GM12878 (cell line): ENCODE data around the gene PLXND1. TPM values are rescaled to one million over a fixed set of nuclear protein-coding genes. Genes with fewer than 3 reads are reported as not detected.

ENCODE experiments used
- ATAC-seq: fragments of 200-7000 bp; cut with Tn5 transposase; 3 replicates; pipeline ENCODE4 v1.9.1; 2020; ENCODE audit warnings: mild to moderate bottlenecking, moderate library complexity
- BruUV-seq: library from RNA; stranded (reverse); fragments of 400-500 nt; replicated peaks from 2 replicates; lab custom pipeline; 2021; lab: Mats Ljungman, UMichigan
- CTCF ChIA-PET: fragments of 300-600 bp; sonication (Branson Sonifier 250); formaldehyde crosslinking; extraction: SDS; loops from one replicate; lab custom pipeline; 2021; ENCODE audit warnings: inconsistent platforms; lab: Yijun Ruan, JAX
- POLR2A ChIA-PET: fragments of 350-600 bp; formaldehyde crosslinking; extraction: SDS; loops from one replicate; lab custom pipeline; 2021; ENCODE audit warnings: inconsistent platforms; lab: Charles Lee
- RAD21 ChIA-PET: fragments of 300-600 bp; sonication (Branson Sonifier 250); formaldehyde crosslinking; loops from one replicate; lab custom pipeline; 2023; ENCODE audit warnings: antibody characterized with exemption; ENCODE audit not compliant: unreplicated experiment; lab: Charles Lee
- SMC1A ChIA-PET: fragments of 300-600 bp; sonication (Branson Sonifier 250); formaldehyde crosslinking; loops from one replicate; lab custom pipeline; 2023; ENCODE audit not compliant: unreplicated experiment, uncharacterized antibody; lab: Charles Lee
- DNase-seq: peaks from one replicate; pipeline ENCODE4 v3.0.0-alpha.2; 2011; ENCODE audit warnings: low read depth, low spot score
- FAIRE-seq: peaks from 3 replicates; lab custom pipeline; 2011; peaks lifted over from hg19 to GRCh38; lab: Jason Lieb, UNC
- H2AFZ ChIP-seq: 2 replicates; pipeline ENCODE4 v1.6.0; 2011; ENCODE audit warnings: low read depth, low read length, control low read depth; ENCODE audit not compliant: control insufficient read depth
- H3K27ac ChIP-seq: 2 replicates; pipeline ENCODE4 v1.5.1; 2011; ENCODE audit warnings: control low read depth; ENCODE audit not compliant: control insufficient read depth, insufficient read depth
- H3K27me3 ChIP-seq, 2 experiments: replicated peaks in 1 of 2; 2 replicates each; pipeline versions ENCODE4 v1.6.0 to v1.6.1; 2011; ENCODE audit warnings: low read length in 1 of 2; ENCODE audit not compliant: control insufficient read depth in 2 of 2, insufficient read depth in 2 of 2
- H3K36me3 ChIP-seq, 2 experiments: 2 replicates each; pipeline ENCODE4 v1.5.1; 2011; ENCODE audit warnings: low read length in 1 of 2; ENCODE audit not compliant: control insufficient read depth in 2 of 2, insufficient read depth in 2 of 2
- H3K4me1 ChIP-seq: 2 replicates; pipeline ENCODE4 v1.6.1; 2011; ENCODE audit warnings: mild to moderate bottlenecking, low read length, moderate library complexity, mixed read lengths; ENCODE audit not compliant: control insufficient read depth, insufficient read depth
- H3K4me2 ChIP-seq: 2 replicates; pipeline ENCODE4 v1.6.0; 2011; ENCODE audit warnings: control low read depth; ENCODE audit not compliant: control insufficient read depth, insufficient read depth
- H3K4me3 ChIP-seq: fragments of 200-600 bp; sonication (generic); 2 replicates; pipeline ENCODE4 v1.5.1; 2016
- H3K79me2 ChIP-seq: 2 replicates; pipeline ENCODE4 v1.6.0; 2011; ENCODE audit warnings: low read length; ENCODE audit not compliant: control insufficient read depth, insufficient read depth
- H3K9ac ChIP-seq: 2 replicates; pipeline ENCODE4 v1.8.0; 2011; ENCODE audit warnings: low read length, control low read depth, mixed read lengths; ENCODE audit not compliant: control insufficient read depth, insufficient read depth
- H3K9me3 ChIP-seq: replicated peaks from 3 replicates; pipeline ENCODE4 v1.5.1; 2011; ENCODE audit warnings: mild to moderate bottlenecking, low read length; ENCODE audit not compliant: control insufficient read depth, insufficient read depth
- H4K20me1 ChIP-seq: 2 replicates; pipeline ENCODE4 v1.6.0; 2011; ENCODE audit not compliant: control insufficient read depth, insufficient read depth
- BMI1 ChIP-seq: fragments of 450-650 bp; IDR thresholded peaks from 2 replicates; pipeline ENCODE4 v1.6.1; 2016; ENCODE audit warnings: mild to moderate bottlenecking, moderate library complexity, borderline replicate concordance
- DPF2 ChIP-seq: fragments of 450-650 bp; IDR thresholded peaks from 2 replicates; pipeline ENCODE4 v1.6.1; 2017; ENCODE audit warnings: mild to moderate bottlenecking
- ETV6 ChIP-seq, 2 experiments: fragments of 450-650 bp in 1 of 2; IDR thresholded peaks in 1 of 2; conservative IDR thresholded peaks in 1 of 2; 2 replicates each; pipeline ENCODE4 v1.6.1; 2014; ENCODE audit warnings: antibody characterized with exemption in 1 of 2, borderline replicate concordance in 1 of 2, low read depth in 1 of 2, mild to moderate bottlenecking in 1 of 2, moderate library complexity in 1 of 2
- MYB ChIP-seq: fragments of 150-350 bp; IDR thresholded peaks from 2 replicates; pipeline ENCODE4 v1.6.1; 2014; ENCODE audit warnings: mild to moderate bottlenecking, low read depth, low read length, borderline replicate concordance
- NFIC ChIP-seq: IDR thresholded peaks from 2 replicates; pipeline ENCODE4 v1.6.1; 2012; ENCODE audit warnings: low read depth, mild to moderate bottlenecking, inconsistent platforms, low read length, moderate library complexity
- REST ChIP-seq: IDR thresholded peaks from 2 replicates; pipeline ENCODE4 v1.6.1; 2012; ENCODE audit warnings: mild to moderate bottlenecking, low read depth, low read length
- ZBTB11 ChIP-seq: fragments of 450-650 bp; formaldehyde crosslinking; IDR thresholded peaks from 2 replicates; pipeline ENCODE4 v1.5.0; 2022; ENCODE audit warnings: mild to moderate bottlenecking, missing genetic modification characterization
- whole genome bisulfite sequencing: methylation state at CpG from one replicate; pipeline ENCODE4 v1.1.6; 2016; ENCODE audit warnings: low lambda C conversion rate; ENCODE audit not compliant: insufficient replicate concordance, insufficient coverage; ENCODE audit errors: missing lambda C conversion rate; 5-methylcytosine and 5-hydroxymethylcytosine counted together
- in situ Hi-C: fragments of 300-500 bp; cut with MboI; formaldehyde crosslinking; loops from 9 replicates; pipeline ENCODE4 v1.14.3; 2018; ENCODE audit warnings: mixed read lengths
- intact Hi-C: fragments of 100-400 bp; cut with micrococcal nuclease; formaldehyde crosslinking; loops from one replicate; pipeline ENCODE4 v1.14.2; 2022; ENCODE audit not compliant: unreplicated experiment
- polyA plus RNA-seq, 11 experiments: library from polyadenylated mRNA; depleted of rRNA in 4 of 11; unstranded in 6 of 11; stranded (reverse) in 5 of 11; fragments of >200 nt; fragmentation: Nextera tagmentation in 4 of 11; fragmentation: Illumina TruSeq in 1 of 11; extraction: Ambion mirVana in 4 of 11; extraction: Trizol in 1 of 11; gene quantifications; 1 replicate in 1 of 11; 2 replicates in 10 of 11; pipeline versions ENCODE4 v1.2.1 to v1.2.3, GENCODE V29; 2011 to 2016; ENCODE audit warnings: inconsistent platforms in 2 of 11, missing spikeins in 2 of 11, low read depth in 1 of 11
- total RNA-seq, 4 experiments: library from RNA; depleted of rRNA in 3 of 4; stranded (reverse); fragments of >200 nt in 3 of 4; fragmentation: Illumina TruSeq in 1 of 4; extraction: Trizol in 1 of 4; gene quantifications; 2 replicates each; pipeline versions ENCODE4 v1.2.1 to v1.2.3, GENCODE V29; 2013 to 2021

The PLXND1 gene
- total and polyA plus RNA-seq, 10 of the 15 experiments (the other 5 are each of a cell fraction or from before 2014, with no cell fraction given): 0.01 to 2.3 (median 0.72) TPM; not detected in 7

GRCh38 chr3:129598484-129598883 is 8.0 kb downstream of the PLXND1 start:
- Histone ChIP-seq H3K79me2 (no peaks in the 10 kb centered on the region), H3K36me3 (no peaks in the 10 kb centered on the region), H4K20me1 (no peaks in the 10 kb centered on the region), H3K27ac (no peak overlapping the region), H3K9me3 (no peaks in the 10 kb centered on the region), H2AFZ (no peak overlapping the region), H3K9ac (no peak overlapping the region), H3K27me3 (peaks cover 0 to 4% of the 10 kb centered on the region in 2 experiments; a peak in 3 of 4 replicates)
- FAIRE-seq: no peak
- in situ Hi-C loops (no loop called here), intact Hi-C loops (no loop called here)
- 54% methylated on average over 11 of the region's 11 CpGs for WGBS
- ATAC-seq: no peak
- POLR2A ChIA-PET: no interaction called here
- no TSS peak for BruUV-seq
- TF ChIP-seq ETV6 (conservative IDR thresholded peaks at IDR 0.05 in 1 of 2, IDR thresholded peaks at IDR 0.05 in 1 of 2; ENCODE audit: borderline replicate concordance in 1 of 2, low read depth in 1 of 2): no peak
- TF ChIP-seq, all 136 proteins: peak for 0
- Histone ChIP-seq H3K4me1 (peaks cover 4% of the 10 kb centered on the region), H3K4me2 (no peak overlapping the region), H3K4me3 (no peak overlapping the region)
- ChIA-PET SMC1A (no interaction called here), CTCF (interaction anchor here (0.7 to 1.4 kb wide), 2 partner anchors 41 to 215 kb away, joined by 3 read pairs; no protein-coding TSS in a partner anchor), RAD21 (no interaction called here)
- DNase-seq: no peak

- H3K79me2 ChIP-seq: no peaks in the 10 kb centered on the region
- no peaks in the 10 kb centered on the region for H3K36me3 ChIP-seq
- no peaks in the 10 kb centered on the region for H4K20me1 ChIP-seq
- peaks cover 4% of the 10 kb centered on the region for H3K4me1 ChIP-seq
- peaks cover 0 to 4% of the 10 kb centered on the region in 2 experiments; a peak in 3 of 4 replicates for H3K27me3 ChIP-seq
- intact Hi-C loops: no loop called here
- in situ Hi-C loops: no loop called here
- FAIRE-seq (no peak), DNase-seq (no peak), ATAC-seq (no peak)
- no peak overlapping the region for H2AFZ ChIP-seq
- ChIA-PET POLR2A (no interaction called here), RAD21 (no interaction called here), SMC1A (no interaction called here), CTCF (interaction anchor here (0.7 to 1.4 kb wide), 2 partner anchors 40 to 215 kb away, joined by 3 read pairs; no protein-coding TSS in a partner anchor)
- H3K4me3 ChIP-seq: no peak overlapping the region
- no TSS peak for BruUV-seq
- H3K9ac ChIP-seq: no peak overlapping the region
- no peaks in the 10 kb centered on the region for H3K9me3 ChIP-seq
- H3K4me2 ChIP-seq: no peak overlapping the region
- no peak overlapping the region for H3K27ac ChIP-seq
- 38% methylated on average over 5 of the region's 5 CpGs for WGBS
- TF ChIP-seq DPF2 (no peak), ZBTB11 (CRISPR knock-in tag) (no peak), NFIC (no peak), BMI1 (no peak), REST (no peak), MYB (no peak)
These were observed 8.5 kb downstream of the PLXND1 start for GRCh38 chr3:129598000-129598381.
